HT1080 (cell line): ENCODE measurements around the gene DNMT1. TPM values are rescaled to one million over a fixed set of nuclear protein-coding genes. Genes with fewer than 3 reads are reported as not detected.

Experiments
- DNase-seq: peaks from one replicate; pipeline ENCODE4 v3.0.0-alpha.2; 2015; ENCODE audit warnings: low read depth
- small RNA-seq: library from RNA; depleted of rRNA; stranded (forward); fragments of <200 nt; gene quantifications from one replicate; pipeline ENCODE3, GENCODE V24; 2014
- total RNA-seq: library from RNA; depleted of rRNA; stranded (reverse); fragments of >200 nt; shearing (Covaris generic); gene quantifications from 2 replicates; pipeline ENCODE4 v1.2.3, GENCODE V29; 2014; rRNA removed

The DNMT1 gene
- total RNA-seq, 1 experiment from 2014 or later, result 139 TPM

DNA sequence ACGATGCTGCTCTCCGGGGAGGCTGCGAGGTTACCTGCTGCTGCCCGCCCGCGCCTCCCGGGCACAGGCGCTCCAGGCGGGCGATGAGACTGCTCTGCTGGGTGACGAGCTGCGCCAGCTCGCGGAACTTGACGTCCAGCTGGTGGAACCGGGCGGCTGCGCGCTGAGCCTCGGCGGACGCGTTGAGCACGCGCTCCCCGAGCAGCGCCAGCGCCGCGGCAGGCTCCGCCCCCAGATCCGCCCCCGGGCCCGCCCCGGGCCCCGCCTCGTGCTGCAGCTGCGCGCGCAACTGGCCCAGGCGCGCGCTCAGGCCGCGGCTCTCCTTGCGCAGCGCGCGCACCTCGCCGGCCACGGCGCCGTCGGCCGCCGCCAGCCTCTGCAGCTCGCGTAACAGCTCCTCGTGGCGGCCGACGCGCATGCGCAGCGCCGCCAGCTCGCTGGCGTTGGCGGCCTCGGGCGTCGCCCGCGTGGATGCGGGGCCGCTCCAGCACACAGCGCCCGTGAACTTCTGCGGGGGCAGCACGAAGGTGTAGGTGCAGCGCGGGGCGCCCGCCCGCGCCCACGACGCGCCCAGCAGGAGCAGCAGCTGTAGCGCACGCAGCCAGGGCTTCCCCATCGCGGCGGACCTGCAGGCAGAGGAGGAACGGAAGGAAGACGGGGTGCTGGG, 98.7 kb downstream of the DNMT1 start:
- peak; percentile 65 for DNase-seq

DNA sequence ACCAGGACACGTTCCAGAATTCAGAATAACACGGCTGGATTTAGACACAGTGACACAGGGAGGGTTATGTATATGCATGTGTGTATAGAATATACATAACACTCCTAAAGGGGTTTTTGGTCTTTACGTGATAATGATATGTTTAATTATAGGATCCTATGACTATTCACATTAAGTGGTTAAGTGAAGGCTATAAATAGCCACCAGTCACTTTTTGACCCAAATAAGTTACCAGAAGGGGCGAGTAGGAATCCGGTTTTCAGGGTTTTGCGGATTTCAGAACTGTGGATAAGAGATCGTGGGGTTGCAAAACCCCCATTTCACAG, 99.2 kb downstream of the DNMT1 start:
- no peak for DNase-seq

DNA sequence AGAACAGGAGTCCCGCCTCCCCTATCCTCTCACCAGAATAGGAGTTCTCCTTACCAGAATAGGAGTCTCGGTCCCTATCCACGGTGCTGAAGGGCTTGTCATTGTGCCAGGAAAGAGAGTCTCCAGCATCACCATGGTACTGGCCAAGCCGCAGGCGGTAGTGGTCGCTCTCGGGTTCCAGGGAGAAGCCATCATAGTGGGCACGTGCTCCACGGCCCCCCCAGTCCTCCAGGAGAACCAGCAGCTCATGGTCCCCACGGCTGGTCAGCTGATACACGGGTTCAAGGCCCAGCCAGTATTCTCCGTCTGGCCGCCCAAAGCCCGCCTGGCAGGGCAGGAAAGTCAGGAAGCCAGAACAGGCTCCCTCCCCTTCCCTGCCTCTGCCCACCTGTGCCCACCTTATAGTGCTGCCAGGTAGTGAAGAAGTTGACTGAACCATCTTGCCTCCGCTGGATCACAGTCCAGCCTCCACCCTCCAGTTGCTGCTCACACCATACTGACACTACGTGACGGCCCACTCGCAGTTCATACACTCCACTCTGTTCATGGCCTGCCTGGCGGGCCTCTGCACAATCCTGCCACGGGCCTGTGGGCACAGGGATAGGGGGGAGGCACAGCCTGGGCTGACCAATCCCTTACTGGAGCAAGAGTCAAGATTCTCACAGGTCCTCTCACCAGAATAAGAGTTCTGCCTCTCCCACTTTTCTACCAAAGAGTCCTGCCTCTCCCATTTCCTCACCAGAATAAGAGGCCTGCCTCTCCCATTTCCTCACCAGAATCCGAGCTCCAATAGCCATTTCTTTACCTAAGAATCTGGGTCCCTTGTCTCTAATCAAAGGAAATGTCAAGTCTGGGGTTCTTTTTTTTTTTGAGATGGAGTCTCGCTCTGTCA, 101.2 kb downstream of the DNMT1 start:
- no peak for DNase-seq

GRCh38 chr19:10092648-10093294, 102.0 kb downstream of the DNMT1 start:
- no peak for DNase-seq

- no peak for DNase-seq
Measured at GRCh38 chr19:10091895-10092641, 102.7 kb downstream of the DNMT1 start.

- no peak for DNase-seq
Measured at GRCh38 chr19:10091370-10091687, 103.4 kb downstream of the DNMT1 start.

DNA sequence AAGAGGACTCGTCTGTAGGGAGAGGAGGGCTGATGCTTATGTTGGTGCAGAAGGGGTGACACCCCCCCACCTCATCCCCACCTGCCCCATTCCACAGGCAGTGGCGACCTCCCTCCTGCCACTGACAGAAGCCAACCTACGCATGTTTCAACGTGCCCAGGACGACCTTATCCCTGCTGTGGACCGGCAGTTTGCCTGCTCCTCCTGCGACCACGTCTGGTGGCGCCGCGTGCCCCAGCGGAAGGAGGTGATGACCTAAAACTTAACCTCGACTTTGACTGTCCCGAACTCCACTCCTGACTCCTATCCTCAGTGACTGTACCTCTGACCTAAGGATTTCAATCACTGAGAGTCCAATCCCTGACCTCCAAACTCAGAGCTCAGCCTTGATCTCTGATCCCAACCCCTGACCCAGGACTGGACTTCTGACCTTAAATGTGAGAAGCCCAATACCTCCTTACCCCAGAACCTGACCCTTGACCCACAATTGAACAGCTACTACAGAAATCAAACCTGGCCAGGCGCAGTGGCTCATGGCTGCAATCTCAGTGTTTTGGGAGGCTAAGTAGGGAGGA, 104.9 kb downstream of the DNMT1 start:
- DNase-seq, result no peak

DNA sequence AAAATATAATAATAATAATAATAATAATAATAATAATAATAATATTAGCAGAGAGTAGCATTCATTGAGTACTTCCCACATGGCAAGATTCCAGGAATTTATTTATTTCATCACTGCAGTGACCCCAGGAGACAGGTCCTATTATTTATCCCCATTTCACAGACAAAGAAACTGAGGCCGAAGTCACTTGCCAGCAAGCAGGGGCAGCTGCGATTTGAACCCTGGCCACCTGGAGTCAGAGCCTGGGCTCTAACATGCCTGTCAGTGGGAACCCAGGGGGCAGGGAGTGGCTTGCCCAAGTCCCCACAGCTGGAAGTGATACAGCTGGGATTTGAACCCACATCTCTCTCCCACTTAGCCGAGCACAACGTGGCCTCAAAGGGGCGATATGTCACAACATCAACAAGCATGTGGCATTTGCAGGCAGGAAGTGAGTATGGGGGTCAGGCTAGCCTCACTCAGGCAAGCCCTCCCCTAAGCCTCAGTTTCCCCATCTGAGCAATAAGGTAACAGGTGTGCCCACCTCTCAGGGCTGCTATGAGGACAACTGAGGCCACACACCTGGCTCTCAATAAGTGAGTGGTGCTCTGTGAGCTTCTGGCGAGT, 105.7 kb downstream of the DNMT1 start:
- DNase-seq, result no peak

- DNase-seq, result no peak
Measured at GRCh38 chr19:10087296-10088061, 107.3 kb downstream of the DNMT1 start.

DNA sequence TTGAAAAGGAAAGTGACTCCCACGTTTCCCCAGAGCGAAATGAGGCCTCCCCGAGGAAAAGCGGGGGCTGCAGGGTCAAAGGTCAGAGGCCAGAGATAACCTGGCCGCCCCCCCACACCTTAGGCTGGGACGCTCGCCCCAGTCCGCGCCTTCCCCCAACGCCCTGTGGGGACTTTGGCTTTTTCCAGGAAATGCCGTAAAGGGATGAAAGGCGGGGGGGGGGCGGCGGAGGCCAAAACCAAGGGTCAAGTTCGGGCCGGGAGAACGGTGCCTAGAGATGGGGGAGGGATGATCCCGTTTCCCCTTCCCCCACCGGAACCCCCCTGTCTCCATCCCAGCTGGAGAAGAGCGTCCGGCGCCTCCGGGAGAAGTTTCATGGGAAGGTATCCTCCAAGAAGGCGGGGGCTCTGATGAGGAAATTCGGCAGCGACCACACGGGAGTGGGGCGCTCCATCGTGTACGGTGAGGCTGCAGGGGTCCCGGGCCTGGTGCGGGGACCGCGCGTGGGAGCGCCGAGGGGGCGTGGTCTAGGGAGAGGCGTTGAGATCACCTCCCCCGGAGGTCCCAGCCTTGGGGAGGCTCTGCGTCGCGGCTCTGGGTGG, 108.1 kb downstream of the DNMT1 start:
- DNase-seq, result no peak

GRCh38 chr19:10085641-10086590, 108.8 kb downstream of the DNMT1 start, which contains the start of gene SHFL:
Gene SHFL, plus strand, starts transcription at chr19:10086317. Its CDS starts 111 bp downstream, at chr19:10086428.
- DNase-seq, result peak; percentile 56

GRCh38 chr19:10084803-10085202, 110.0 kb downstream of the DNMT1 start:
- no peak for DNase-seq

GRCh38 chr19:10083911-10084310, 110.8 kb downstream of the DNMT1 start:
- DNase-seq, result no peak

Small RNA genes lying within 50 kb of the gene (small RNA-seq; reads per million reads assigned to genes)
- gene MIR4322, result not detected
- 82.6 reads per million, percentile 96 among the genes with 10 or more reads in this experiment for gene SNORD105
- 12,635 reads per million, percentile 100 among the genes with 10 or more reads in this experiment for gene SNORD105B

Other genes with a start within 250 kb of the DNMT1 start
- not detected in 2 replicates for gene COL5A3, start 184.4 kb downstream of the DNMT1 start, total RNA-seq
- not detected in 2 replicates for gene RDH8, start 181.5 kb downstream of the DNMT1 start, total RNA-seq
- 6.9 and 9.5 TPM in 2 replicates for gene SHFL, start 108.6 kb downstream of the DNMT1 start, total RNA-seq
- 0.35 and 0.53 TPM in 2 replicates for gene ANGPTL6, start 92.3 kb downstream of the DNMT1 start, total RNA-seq
- gene PPAN, start 88.6 kb downstream of the DNMT1 start, total RNA-seq, result 66.1 and 79.6 TPM in 2 replicates
- 6.6 and 11.0 TPM in 2 replicates for gene P2RY11, start 83.3 kb downstream of the DNMT1 start, total RNA-seq
- gene EIF3G, start 75.1 kb downstream of the DNMT1 start, total RNA-seq, result 519 and 525 TPM in 2 replicates
- 1.1 and 1.9 TPM in 2 replicates for gene S1PR2, start 36.4 kb upstream of the DNMT1 start, total RNA-seq
- gene MRPL4, start 57.3 kb upstream of the DNMT1 start, total RNA-seq, result 154 and 174 TPM in 2 replicates
- gene ICAM1, start 76.2 kb upstream of the DNMT1 start, total RNA-seq, result 0.27 and 0.30 TPM in 2 replicates
- not detected in 2 replicates for gene ICAM4, start 92.0 kb upstream of the DNMT1 start, total RNA-seq
- 0.17 and 0.31 TPM in 2 replicates for gene ICAM5, start 95.0 kb upstream of the DNMT1 start, total RNA-seq
- gene ZGLP1, start 114.9 kb upstream of the DNMT1 start, total RNA-seq, result 0.43 and 1.7 TPM in 2 replicates
- 31.5 and 42.4 TPM in 2 replicates for gene FDX2, start 121.1 kb upstream of the DNMT1 start, total RNA-seq
- gene RAVER1, start 138.6 kb upstream of the DNMT1 start, total RNA-seq, result 28.3 and 48.3 TPM in 2 replicates
- 8.3 and 8.8 TPM in 2 replicates for gene ICAM3, start 144.7 kb upstream of the DNMT1 start, total RNA-seq
- gene TYK2, start 185.6 kb upstream of the DNMT1 start, total RNA-seq, result 64.3 and 80.5 TPM in 2 replicates
- 526 and 530 TPM in 2 replicates for gene CDC37, start 208.6 kb upstream of the DNMT1 start, total RNA-seq
- gene PDE4A, start 225.6 kb upstream of the DNMT1 start, total RNA-seq, result 3.9 and 9.2 TPM in 2 replicates